Gastrocnemius medialis (tissue), 4 donors: ENCODE results near the gene NUBP1.

Experiments
- POLR2A ChIP-seq, 2 donors: fragments of 450-650 bp; IDR thresholded peaks; one replicate each; pipeline ENCODE4 v1.6.1; 2017; ENCODE audit warnings: antibody characterized with exemption in 2 of 2, mild to moderate bottlenecking in 2 of 2, moderate library complexity in 2 of 2
- TF ChIP-seq, protein P1 (sequence below), 5 experiments: fragments of 450-650 bp in 3 of 5; fragments of 200-600 bp in 2 of 5; sonication (generic) in 2 of 5; IDR thresholded peaks in 4 of 5; conservative IDR thresholded peaks in 1 of 5; 1 replicate in 4 of 5; 2 replicates in 1 of 5; pipeline ENCODE4 v1.5.1; 2016 to 2019; ENCODE audit warnings: antibody characterized with exemption in 5 of 5, mild to moderate bottlenecking in 3 of 5, moderate library complexity in 3 of 5

- TF ChIP-seq, protein P1, sequence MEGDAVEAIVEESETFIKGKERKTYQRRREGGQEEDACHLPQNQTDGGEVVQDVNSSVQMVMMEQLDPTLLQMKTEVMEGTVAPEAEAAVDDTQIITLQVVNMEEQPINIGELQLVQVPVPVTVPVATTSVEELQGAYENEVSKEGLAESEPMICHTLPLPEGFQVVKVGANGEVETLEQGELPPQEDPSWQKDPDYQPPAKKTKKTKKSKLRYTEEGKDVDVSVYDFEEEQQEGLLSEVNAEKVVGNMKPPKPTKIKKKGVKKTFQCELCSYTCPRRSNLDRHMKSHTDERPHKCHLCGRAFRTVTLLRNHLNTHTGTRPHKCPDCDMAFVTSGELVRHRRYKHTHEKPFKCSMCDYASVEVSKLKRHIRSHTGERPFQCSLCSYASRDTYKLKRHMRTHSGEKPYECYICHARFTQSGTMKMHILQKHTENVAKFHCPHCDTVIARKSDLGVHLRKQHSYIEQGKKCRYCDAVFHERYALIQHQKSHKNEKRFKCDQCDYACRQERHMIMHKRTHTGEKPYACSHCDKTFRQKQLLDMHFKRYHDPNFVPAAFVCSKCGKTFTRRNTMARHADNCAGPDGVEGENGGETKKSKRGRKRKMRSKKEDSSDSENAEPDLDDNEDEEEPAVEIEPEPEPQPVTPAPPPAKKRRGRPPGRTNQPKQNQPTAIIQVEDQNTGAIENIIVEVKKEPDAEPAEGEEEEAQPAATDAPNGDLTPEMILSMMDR (IDR thresholded peaks at IDR 0.05 in 4 of 5, conservative IDR thresholded peaks at IDR 0.05 in 1 of 5), result no peak
- no peak for TF ChIP-seq POLR2A (IDR thresholded peaks at IDR 0.05)
Measured at GRCh38 chr16:10740845-10741208, 2.8 kb upstream of the NUBP1 start.
